Mammary epithelial cell (primary cell): Measurements from ENCODE around the gene EPHB2.

ENCODE experiments used
- EZH2 ChIP-seq: IDR thresholded peaks from 2 replicates; pipeline ENCODE4 v1.6.1; 2012; ENCODE audit warnings: low read length, inconsistent platforms, borderline replicate concordance
- TF ChIP-seq, protein P1 (sequence below), 2 donors: IDR thresholded peaks in 1 of 2; conservative IDR thresholded peaks in 1 of 2; 2 replicates each; pipeline ENCODE4 v1.5.1; 2011 to 2012; ENCODE audit warnings: inconsistent platforms in 2 of 2, low read length in 2 of 2, mild to moderate bottlenecking in 2 of 2, control low read depth in 1 of 2, low read depth in 1 of 2; ENCODE audit not compliant: insufficient read depth in 1 of 2; ENCODE audit errors: extremely low read depth in 1 of 2

DNA sequence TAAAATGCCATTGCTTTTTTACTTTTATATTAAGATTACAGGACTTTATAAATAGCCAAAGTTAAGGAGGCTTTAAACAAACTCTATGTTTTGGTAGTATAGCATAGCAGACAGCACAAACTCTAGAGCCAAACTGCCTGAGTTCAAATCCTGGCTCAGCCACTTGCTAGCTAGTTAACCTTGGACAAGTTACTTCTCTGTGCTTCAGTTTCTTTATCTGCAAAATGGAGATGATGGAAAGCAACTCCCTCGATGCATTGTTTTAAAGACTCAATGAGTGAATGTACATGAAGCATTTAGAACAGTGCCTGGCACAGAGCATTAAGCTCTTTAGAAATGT, 36.3 kb upstream of the EPHB2 start:
- TF ChIP-seq, protein P1, sequence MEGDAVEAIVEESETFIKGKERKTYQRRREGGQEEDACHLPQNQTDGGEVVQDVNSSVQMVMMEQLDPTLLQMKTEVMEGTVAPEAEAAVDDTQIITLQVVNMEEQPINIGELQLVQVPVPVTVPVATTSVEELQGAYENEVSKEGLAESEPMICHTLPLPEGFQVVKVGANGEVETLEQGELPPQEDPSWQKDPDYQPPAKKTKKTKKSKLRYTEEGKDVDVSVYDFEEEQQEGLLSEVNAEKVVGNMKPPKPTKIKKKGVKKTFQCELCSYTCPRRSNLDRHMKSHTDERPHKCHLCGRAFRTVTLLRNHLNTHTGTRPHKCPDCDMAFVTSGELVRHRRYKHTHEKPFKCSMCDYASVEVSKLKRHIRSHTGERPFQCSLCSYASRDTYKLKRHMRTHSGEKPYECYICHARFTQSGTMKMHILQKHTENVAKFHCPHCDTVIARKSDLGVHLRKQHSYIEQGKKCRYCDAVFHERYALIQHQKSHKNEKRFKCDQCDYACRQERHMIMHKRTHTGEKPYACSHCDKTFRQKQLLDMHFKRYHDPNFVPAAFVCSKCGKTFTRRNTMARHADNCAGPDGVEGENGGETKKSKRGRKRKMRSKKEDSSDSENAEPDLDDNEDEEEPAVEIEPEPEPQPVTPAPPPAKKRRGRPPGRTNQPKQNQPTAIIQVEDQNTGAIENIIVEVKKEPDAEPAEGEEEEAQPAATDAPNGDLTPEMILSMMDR (conservative IDR thresholded peaks at IDR 0.05 in 1 of 2, IDR thresholded peaks at IDR 0.05 in 1 of 2; ENCODE audit: extremely low read depth in 1 of 2, insufficient read depth in 1 of 2, low read depth in 1 of 2, low read length in 2 of 2) = no peak
- no peak for TF ChIP-seq EZH2
